HG03442 (cell line): ENCODE measurements around the gene MSX2.

Source experiments
- ATAC-seq: cut with Tn5 transposase; IDR thresholded peaks from one replicate; pipeline ENCODE4 v1.9.1; 2021; ENCODE audit warnings: mild to moderate bottlenecking, moderate library complexity; ENCODE audit not compliant: unreplicated experiment

Gene MSX2

GRCh38 chr5:174717826-174718455, 6.4 kb upstream of the MSX2 start:
- ATAC-seq: no peak

- ATAC-seq: no peak
Measured at GRCh38 chr5:174718880-174719610, 5.3 kb upstream of the MSX2 start.

- no peak for ATAC-seq
Measured at GRCh38 chr5:174719793-174720611, 4.4 kb upstream of the MSX2 start.

GRCh38 chr5:174720612-174721529, 3.5 kb upstream of the MSX2 start:
- no peak for ATAC-seq

- ATAC-seq: no peak
Measured at GRCh38 chr5:174721530-174722432, 2.6 kb upstream of the MSX2 start.

- ATAC-seq: no peak
Measured at GRCh38 chr5:174722500-174722899, 1.9 kb upstream of the MSX2 start.

- no peak for ATAC-seq
Measured at GRCh38 chr5:174723315-174723978, 935 bp upstream of the MSX2 start.

- ATAC-seq: no peak
Measured at GRCh38 chr5:174723979-174724483, 351 bp upstream of the MSX2 start.

GRCh38 chr5:174725261-174725990, 1.0 kb downstream of the MSX2 start:
- no peak for ATAC-seq

- ATAC-seq: no peak
Measured at GRCh38 chr5:174725991-174726601, 1.7 kb downstream of the MSX2 start.

GRCh38 chr5:174726916-174727793, 2.8 kb downstream of the MSX2 start:
- no peak for ATAC-seq

- ATAC-seq: no peak
Measured at GRCh38 chr5:174727794-174728680, 3.7 kb downstream of the MSX2 start.

- ATAC-seq: no peak
Measured at GRCh38 chr5:174729075-174729680, 4.8 kb downstream of the MSX2 start.

GRCh38 chr5:174731214-174732035, 7.0 kb downstream of the MSX2 start:
- no peak for ATAC-seq
